ENCODE data around the gene SOD3.

SOD3 gene

DNA sequence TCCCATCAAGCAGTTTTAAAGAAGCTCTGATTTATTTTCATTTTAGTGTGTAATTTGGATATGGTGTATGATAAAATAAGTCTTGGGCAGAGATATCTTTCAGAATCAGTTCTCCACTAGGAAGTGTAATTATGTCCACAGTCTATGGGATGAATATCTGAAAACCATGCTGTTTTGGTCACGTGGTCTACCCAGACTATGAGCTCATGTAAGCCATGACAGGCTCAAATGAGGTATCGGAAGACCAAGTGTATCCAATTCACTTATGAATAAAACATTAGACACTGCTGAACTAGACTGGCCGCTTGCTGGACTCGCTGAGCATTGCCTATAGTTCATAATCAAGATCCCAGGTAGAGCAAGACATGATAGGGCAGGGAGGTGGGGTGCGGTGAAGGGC, 50.5 kb downstream of the SOD3 start:
- Histone ChIP-seq H3K27me3 (ENCODE audit: control insufficient read depth, insufficient read depth, low read length) (no peaks in the 10 kb centered on the region), H3K27ac (ENCODE audit: low read depth, low read length) (no peak overlapping the region), H3K4me3 (ENCODE audit: low read depth, low read length) (no peak overlapping the region), H3K4me1 (ENCODE audit: control insufficient read depth, insufficient read depth, low read length) (no peaks in the 10 kb centered on the region), H3K9me3 (ENCODE audit: control insufficient read depth, insufficient read depth, low read length) (no peaks in the 10 kb centered on the region), H3K36me3 (ENCODE audit: control insufficient read depth, insufficient read depth, low read length) (no peaks in the 10 kb centered on the region), H3K9ac (ENCODE audit: low read depth, low read length) (no peak overlapping the region)

DNA sequence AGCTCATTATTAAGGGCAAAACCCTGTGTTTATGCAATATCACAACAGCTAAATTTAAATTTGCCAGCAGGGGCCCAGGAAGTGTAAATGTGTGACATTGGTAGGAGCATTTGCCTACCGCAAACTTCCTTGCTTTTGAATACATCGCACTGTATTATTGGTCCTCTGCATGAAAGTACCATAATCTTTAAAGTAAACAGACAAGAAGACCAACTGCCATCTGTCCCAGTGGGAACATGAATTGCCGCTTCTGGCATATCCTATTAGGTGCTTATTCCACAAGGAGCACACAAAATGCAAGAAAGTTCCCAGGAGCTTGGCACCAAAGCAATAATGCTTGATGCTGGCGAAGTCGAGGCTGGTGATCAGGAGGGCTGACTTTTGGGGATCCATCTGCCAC, 51.3 kb downstream of the SOD3 start:
- Histone ChIP-seq H3K9ac (ENCODE audit: low read depth, low read length) (no peak overlapping the region), H3K27me3 (ENCODE audit: control insufficient read depth, insufficient read depth, low read length) (no peaks in the 10 kb centered on the region), H3K9me3 (ENCODE audit: control insufficient read depth, insufficient read depth, low read length) (no peaks in the 10 kb centered on the region), H3K4me1 (ENCODE audit: control insufficient read depth, insufficient read depth, low read length) (no peaks in the 10 kb centered on the region), H3K27ac (ENCODE audit: low read depth, low read length) (no peak overlapping the region), H3K36me3 (ENCODE audit: control insufficient read depth, insufficient read depth, low read length) (no peaks in the 10 kb centered on the region), H3K4me3 (ENCODE audit: low read depth, low read length) (no peak overlapping the region)

DNA sequence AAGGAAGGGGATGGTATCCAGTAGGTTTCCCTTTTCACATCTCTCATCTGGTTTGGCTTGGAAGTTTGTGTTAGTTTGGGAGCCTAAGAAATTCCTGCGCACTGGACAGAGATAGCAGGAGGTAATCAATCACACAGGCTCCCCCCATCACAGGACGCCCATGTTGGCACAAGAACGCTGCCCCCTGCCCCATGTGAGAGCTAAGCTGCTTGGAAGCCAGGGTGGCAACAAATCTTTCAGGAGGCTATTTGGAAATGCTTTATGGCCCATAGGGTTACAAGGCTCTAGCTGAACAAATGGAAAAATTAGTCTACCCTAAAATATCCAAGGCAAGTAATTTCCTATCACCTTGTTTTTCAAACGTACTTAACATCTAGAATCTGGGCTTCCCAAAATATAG, 54.0 kb downstream of the SOD3 start:
- H3K27ac ChIP-seq (ENCODE audit: low read depth, low read length), result no peak overlapping the region
- no peaks in the 10 kb centered on the region for H3K4me1 ChIP-seq (ENCODE audit: control insufficient read depth, insufficient read depth, low read length)
- no peak overlapping the region for H3K9ac ChIP-seq (ENCODE audit: low read depth, low read length)
- no peak overlapping the region for H3K4me3 ChIP-seq (ENCODE audit: low read depth, low read length)
- no peaks in the 10 kb centered on the region for H3K27me3 ChIP-seq (ENCODE audit: control insufficient read depth, insufficient read depth, low read length)
- no peaks in the 10 kb centered on the region for H3K36me3 ChIP-seq (ENCODE audit: control insufficient read depth, insufficient read depth, low read length)
- no peaks in the 10 kb centered on the region for H3K9me3 ChIP-seq (ENCODE audit: control insufficient read depth, insufficient read depth, low read length)

DNA sequence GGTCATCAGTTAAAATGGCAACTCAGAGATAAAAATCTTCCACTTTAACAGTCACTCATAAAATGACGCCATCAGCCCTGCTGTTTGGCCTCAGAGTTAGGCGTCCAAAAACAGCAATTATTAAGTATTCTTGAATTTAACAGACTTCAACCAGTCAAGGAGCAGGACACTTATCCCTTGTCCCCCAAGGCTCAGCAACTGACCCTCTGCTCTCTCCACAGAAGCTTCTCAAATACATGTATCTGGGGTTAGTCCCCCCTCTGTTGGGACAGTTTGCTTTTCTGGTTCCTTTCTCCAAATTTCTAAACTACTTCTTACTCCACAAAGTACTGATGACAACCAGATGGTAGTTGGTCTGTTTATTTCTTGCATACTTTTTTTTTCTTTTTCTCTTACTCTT, 54.4 kb downstream of the SOD3 start:
- Histone ChIP-seq H3K4me3 (ENCODE audit: low read depth, low read length) (no peak overlapping the region), H3K36me3 (ENCODE audit: control insufficient read depth, insufficient read depth, low read length) (no peaks in the 10 kb centered on the region), H3K27ac (ENCODE audit: low read depth, low read length) (no peak overlapping the region), H3K27me3 (ENCODE audit: control insufficient read depth, insufficient read depth, low read length) (no peaks in the 10 kb centered on the region), H3K9me3 (ENCODE audit: control insufficient read depth, insufficient read depth, low read length) (no peaks in the 10 kb centered on the region), H3K9ac (ENCODE audit: low read depth, low read length) (no peak overlapping the region), H3K4me1 (ENCODE audit: control insufficient read depth, insufficient read depth, low read length) (no peaks in the 10 kb centered on the region)

Measured in HUES48 (cell line).